ENCODE results near the gene NAA80.

NAA80 gene, protein sequence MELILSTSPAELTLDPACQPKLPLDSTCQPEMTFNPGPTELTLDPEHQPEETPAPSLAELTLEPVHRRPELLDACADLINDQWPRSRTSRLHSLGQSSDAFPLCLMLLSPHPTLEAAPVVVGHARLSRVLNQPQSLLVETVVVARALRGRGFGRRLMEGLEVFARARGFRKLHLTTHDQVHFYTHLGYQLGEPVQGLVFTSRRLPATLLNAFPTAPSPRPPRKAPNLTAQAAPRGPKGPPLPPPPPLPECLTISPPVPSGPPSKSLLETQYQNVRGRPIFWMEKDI

DNA sequence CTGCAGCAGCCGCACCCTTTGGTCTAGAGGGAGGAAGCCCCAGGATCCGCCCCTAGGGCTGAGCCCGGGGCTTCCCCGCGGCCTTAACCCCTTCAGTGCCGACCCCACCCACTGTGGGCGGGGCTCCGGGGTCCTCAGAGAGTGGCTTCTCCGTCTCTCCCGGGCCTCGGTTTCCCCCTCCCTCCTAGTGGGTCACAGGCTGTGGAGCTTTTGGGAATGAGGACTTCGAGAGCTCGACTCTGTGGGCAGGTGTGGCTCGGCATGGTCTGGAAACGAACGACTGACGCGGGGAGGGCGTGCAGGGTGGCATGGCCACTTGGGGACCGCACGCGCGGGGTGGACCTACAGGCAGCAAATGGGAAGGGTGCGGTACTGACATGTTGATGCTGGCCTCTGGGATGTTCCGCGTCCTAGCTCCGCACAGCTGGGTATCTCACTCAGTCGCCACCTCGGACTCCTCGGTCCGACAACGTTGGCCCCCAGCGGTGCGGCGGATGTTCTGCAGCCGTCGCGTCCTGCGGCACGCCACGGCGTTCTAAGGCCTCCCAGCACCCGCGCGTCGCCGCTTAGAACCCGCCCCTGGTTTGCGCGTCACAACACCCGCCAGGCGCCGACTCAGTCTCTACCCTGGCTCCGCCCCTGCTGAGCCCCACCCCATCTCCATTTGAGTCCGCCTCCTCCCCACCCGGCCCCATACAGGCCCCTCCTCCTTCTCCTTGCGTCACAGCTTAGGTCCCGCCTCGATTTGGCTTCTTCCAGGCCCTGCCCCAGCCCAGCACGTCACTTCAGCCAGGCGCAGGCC, at the start of gene NAA80, which contains the start of gene HYAL3:
Gene NAA80, minus strand, starts transcription at position 570 of the 802 bp plus-strand sequence. CDS start 1,942 bp downstream, outside the sequence.
Gene HYAL3, minus strand, starts transcription at position 570 of the 802 bp plus-strand sequence. CDS start 3,803 bp downstream, outside the sequence.
- Histone ChIP-seq H3K27ac (no peak within 1 kb of the TSS; the same call in 1 of the 2 replicates), H3K9me3 (ENCODE audit: low read depth, low read length) (no peaks in the 10 kb centered on the region), H3K4me3 (peak within 1 kb of the TSS; percentile 82), H3K9ac (ENCODE audit: insufficient read length) (peak within 1 kb of the TSS; percentile 72), H3K36me3 (ENCODE audit: insufficient read depth, low read length) (no peaks in the 10 kb centered on the region)
- TF ChIP-seq FOXP2 (optimal IDR thresholded peaks at IDR 0.05; ENCODE audit: control extremely low read depth, extremely low read length, insufficient read depth) = no peak
- TF ChIP-seq POLR2AphosphoS5 (IDR thresholded peaks at IDR 0.05; ENCODE audit: borderline replicate concordance, low read depth, low read length) = peak; percentile 81
- peak; percentile 88 for DNase-seq (ENCODE audit: low read depth, low spot score)

DNA sequence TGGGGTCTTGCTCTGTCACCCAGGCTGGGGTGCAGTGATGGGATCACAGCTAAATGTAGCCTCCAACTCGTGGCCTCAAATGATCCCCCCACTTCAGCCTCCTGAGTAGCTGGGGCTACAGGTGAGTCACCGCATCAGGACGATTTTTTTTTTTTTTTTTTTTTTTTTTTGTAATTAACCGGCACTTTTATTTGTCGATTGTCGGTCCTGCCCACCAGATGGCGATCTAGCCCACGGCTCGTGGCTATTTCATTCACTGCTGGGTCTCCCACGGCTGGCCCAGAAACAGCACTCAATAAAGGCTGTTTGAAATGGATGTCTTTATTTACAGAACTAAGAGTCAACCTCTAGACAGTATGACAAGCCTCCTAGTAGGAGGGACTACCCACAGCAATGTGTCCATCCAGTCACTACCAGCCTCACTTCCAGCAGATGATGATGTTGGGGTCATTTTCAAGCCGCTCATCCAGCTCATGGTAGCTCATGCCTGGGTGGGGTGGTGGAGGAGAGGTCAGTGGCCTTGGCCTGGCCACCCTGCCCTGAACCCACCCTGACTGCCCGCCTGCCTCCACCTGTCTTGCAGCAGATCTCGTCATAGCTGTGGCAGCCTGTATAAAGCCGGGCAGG, 48.1 kb upstream of the NAA80 start:
- no peak overlapping the region for H3K27ac ChIP-seq
- no peak for TF ChIP-seq EZH2 (IDR thresholded peaks at IDR 0.05)
- TF ChIP-seq POLR2AphosphoS5 (IDR thresholded peaks at IDR 0.05; ENCODE audit: borderline replicate concordance, low read depth, low read length) = no peak
- TF ChIP-seq FOXP2 (optimal IDR thresholded peaks at IDR 0.05; ENCODE audit: control extremely low read depth, extremely low read length, insufficient read depth) = no peak

DNA sequence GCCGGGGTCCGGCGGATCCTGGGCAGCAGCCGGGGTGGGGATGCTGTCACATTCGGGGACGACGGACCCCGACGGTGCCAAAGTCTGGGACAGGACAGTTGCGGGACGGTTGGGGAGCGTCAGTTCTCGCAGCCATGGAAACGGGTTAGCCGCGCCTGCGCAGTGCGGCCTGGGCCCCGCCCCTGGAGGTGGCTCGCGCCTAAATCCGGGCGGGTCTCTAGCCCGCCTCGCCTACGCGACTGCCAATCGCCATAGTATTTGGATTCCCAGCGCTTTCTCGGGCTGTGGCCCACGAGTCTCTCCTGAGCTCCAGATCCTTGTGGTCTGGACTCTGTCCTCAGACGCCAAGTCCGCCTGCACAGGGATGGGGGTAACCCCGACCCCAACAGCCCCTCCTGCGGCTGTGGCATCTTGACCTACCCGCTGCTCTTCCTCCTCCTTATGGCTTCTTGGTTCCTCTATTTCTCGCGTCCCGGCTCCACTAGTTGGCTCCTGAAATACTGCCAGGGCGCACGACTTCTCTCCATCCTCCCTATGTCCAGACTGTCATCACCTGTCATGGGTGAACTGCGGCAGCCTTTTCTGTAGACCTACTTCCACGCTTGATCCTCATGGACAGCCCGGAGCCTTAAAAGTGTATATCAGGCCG, 46.5 kb upstream of the NAA80 start, which contains the start of gene ZMYND10:
Gene ZMYND10, minus strand, starts transcription at position 147 of the 649 bp plus-strand sequence. CDS start 153 bp downstream, outside the sequence.
- peak within 1 kb of the TSS; percentile 73 for H3K4me3 ChIP-seq
- no peaks in the 10 kb centered on the region for H3K9me3 ChIP-seq (ENCODE audit: low read depth, low read length)
- peak; percentile 33; the same call in 1 of the 2 replicates for TF ChIP-seq POLR2AphosphoS5 (IDR thresholded peaks at IDR 0.05; ENCODE audit: borderline replicate concordance, low read depth, low read length)
- no peak for TF ChIP-seq FOXP2 (optimal IDR thresholded peaks at IDR 0.05; ENCODE audit: control extremely low read depth, extremely low read length, insufficient read depth)
- no peak for TF ChIP-seq EZH2 (IDR thresholded peaks at IDR 0.05)
- no peak within 1 kb of the TSS for H3K9ac ChIP-seq (ENCODE audit: insufficient read length)
- no peak for DNase-seq (ENCODE audit: low read depth, low spot score)
- H3K36me3 ChIP-seq (ENCODE audit: insufficient read depth, low read length) = no peaks in the 10 kb centered on the region
- no peak within 1 kb of the TSS for H3K27ac ChIP-seq

More for the DNA sequence above, 48.1 kb upstream of the NAA80 start:
- DNase-seq (ENCODE audit: low read depth, low spot score) = no peak
- H3K9ac ChIP-seq (ENCODE audit: insufficient read length) = no peak overlapping the region
- no peaks in the 10 kb centered on the region for H3K36me3 ChIP-seq (ENCODE audit: insufficient read depth, low read length)
- H3K4me3 ChIP-seq = no peak overlapping the region
- no peaks in the 10 kb centered on the region for H3K9me3 ChIP-seq (ENCODE audit: low read depth, low read length)

DNA sequence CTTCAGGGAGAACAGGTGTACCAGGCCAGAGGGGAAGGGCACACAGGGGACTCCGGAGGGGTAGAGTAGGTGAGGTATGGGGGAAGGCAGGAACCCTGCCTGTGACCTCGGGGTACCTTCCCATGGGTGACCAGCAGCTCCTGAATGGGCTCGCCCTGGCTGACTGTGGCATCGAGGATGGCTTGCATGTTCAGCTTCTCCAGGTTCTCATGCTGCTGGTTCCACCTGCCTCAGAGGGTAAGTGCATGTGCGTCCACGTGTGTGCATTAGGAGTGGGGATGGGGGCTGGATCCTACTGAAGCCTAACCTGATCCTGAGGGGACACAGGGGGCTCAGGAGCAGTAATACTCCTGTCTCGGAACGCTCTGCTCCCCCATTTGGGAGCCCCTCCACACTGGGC, 45.8 kb upstream of the NAA80 start:
- TF ChIP-seq FOXP2 (optimal IDR thresholded peaks at IDR 0.05; ENCODE audit: control extremely low read depth, extremely low read length, insufficient read depth) (no peak), EZH2 (IDR thresholded peaks at IDR 0.05) (no peak), POLR2AphosphoS5 (IDR thresholded peaks at IDR 0.05; ENCODE audit: borderline replicate concordance, low read depth, low read length) (no peak)
- Histone ChIP-seq H3K4me3 (peak overlapping the region; percentile 73), H3K9ac (ENCODE audit: insufficient read length) (no peak overlapping the region), H3K36me3 (ENCODE audit: insufficient read depth, low read length) (no peaks in the 10 kb centered on the region), H3K9me3 (ENCODE audit: low read depth, low read length) (no peaks in the 10 kb centered on the region), H3K27ac (no peak overlapping the region)
- no peak for DNase-seq (ENCODE audit: low read depth, low spot score)

DNA sequence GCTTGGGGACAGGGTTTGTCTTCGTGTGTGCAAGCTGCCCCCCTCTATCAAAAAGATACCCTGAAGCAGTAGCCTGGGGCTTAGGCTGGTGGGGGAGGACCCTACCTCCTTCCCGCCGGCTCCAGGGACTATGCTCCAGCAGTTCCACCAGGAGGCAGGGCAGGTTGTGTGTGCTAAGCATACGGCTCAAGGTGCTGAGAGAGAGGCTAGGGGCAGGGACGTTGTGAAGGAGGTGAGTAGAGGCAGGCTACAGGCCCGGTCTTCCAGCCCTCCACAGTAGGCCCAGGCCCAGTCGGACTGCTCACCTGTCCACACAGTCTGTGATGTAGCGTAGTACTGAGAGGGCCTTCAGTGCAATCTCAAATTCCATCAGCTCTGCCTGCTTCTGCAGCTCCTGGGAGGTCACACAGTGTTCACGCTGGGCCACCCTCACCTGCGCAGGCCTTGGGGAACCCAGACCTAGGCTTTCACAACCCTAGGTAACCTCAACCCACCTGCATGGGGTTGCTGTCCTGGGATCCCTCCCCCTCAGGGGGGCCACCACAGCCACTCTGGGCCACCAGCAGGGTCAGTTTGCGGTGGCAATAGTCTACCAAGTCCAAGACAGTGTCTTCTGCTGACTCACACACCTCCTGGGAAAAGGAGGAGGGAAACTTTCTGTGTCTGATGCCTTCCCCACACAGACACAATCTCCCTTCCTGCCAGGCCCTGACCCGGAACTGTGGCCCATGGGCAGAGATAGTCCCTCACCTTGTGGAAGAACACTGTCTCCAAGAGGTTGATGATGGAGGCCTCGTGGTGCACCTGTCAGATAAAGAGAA, 43.8 kb upstream of the NAA80 start:
- Histone ChIP-seq H3K4me3 (no peak overlapping the region), H3K36me3 (ENCODE audit: insufficient read depth, low read length) (no peaks in the 10 kb centered on the region), H3K9ac (ENCODE audit: insufficient read length) (no peak overlapping the region), H3K9me3 (ENCODE audit: low read depth, low read length) (no peaks in the 10 kb centered on the region), H3K27ac (no peak overlapping the region)
- DNase-seq (ENCODE audit: low read depth, low spot score) = no peak
- no peak for TF ChIP-seq EZH2 (IDR thresholded peaks at IDR 0.05)
- TF ChIP-seq POLR2AphosphoS5 (IDR thresholded peaks at IDR 0.05; ENCODE audit: borderline replicate concordance, low read depth, low read length) = no peak
- no peak for TF ChIP-seq FOXP2 (optimal IDR thresholded peaks at IDR 0.05; ENCODE audit: control extremely low read depth, extremely low read length, insufficient read depth)

DNA sequence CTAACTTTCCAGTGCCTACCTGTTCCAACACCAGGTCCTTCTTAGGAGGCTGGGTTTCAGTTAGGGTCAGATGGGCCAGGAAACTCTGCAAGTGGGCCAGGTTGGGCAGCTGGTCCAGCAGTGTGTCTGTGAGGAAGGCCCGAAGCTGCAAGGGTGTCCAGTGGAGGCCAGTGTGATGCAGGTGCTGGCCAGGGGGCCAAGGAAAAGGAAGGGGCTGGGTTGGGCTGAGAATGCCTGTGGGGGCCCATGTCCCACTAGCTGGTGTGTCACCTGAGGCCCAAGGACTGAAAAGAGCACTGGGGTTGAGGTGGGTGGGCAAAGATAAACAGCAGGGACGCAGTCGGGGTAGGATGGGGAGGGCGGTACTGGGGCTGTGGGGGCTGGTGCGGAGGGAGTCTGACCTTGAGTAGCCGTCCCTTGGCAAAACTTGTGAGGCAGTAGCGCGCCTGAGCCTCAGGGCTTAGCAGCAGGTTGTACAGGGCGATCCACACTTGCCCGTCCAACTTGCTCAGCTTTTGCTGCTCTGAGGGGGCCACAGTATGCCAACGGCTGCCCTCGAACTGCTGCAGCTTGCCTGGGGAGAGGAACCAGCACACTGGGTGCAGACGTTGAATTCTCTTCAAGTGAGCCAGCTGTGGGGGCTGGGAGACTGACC, 42.9 kb upstream of the NAA80 start:
- no peak for DNase-seq (ENCODE audit: low read depth, low spot score)
- H3K9ac ChIP-seq (ENCODE audit: insufficient read length) = no peak overlapping the region
- H3K27ac ChIP-seq = no peak overlapping the region
- TF ChIP-seq FOXP2 (optimal IDR thresholded peaks at IDR 0.05; ENCODE audit: control extremely low read depth, extremely low read length, insufficient read depth) = no peak
- no peak for TF ChIP-seq POLR2AphosphoS5 (IDR thresholded peaks at IDR 0.05; ENCODE audit: borderline replicate concordance, low read depth, low read length)
- TF ChIP-seq EZH2 (IDR thresholded peaks at IDR 0.05) = no peak
- H3K36me3 ChIP-seq (ENCODE audit: insufficient read depth, low read length) = no peaks in the 10 kb centered on the region
- no peaks in the 10 kb centered on the region for H3K9me3 ChIP-seq (ENCODE audit: low read depth, low read length)
- no peak overlapping the region for H3K4me3 ChIP-seq

DNA sequence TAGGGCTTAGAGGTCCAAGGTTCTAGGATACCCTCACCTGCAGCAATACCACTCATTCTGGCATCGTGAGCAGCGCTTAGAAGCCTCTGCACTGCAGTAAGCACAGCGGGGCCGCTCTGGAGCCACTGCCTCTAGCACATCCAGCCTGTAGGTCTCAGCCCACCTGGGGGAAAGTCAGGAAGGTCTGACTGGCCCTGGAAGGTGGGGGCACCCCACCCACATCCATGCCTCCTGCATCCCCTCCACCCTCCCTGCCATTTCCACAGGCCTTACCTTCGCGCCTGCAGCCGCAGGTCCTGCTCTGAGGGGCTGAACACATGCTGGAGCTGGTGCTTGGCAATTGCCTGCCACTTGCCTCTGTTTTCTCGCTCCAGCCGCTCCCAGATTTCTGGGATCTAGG, 42.3 kb upstream of the NAA80 start:
- Histone ChIP-seq H3K36me3 (ENCODE audit: insufficient read depth, low read length) (no peaks in the 10 kb centered on the region), H3K27ac (no peak overlapping the region), H3K9me3 (ENCODE audit: low read depth, low read length) (no peaks in the 10 kb centered on the region), H3K4me3 (no peak overlapping the region), H3K9ac (ENCODE audit: insufficient read length) (no peak overlapping the region)
- no peak for DNase-seq (ENCODE audit: low read depth, low spot score)
- TF ChIP-seq FOXP2 (optimal IDR thresholded peaks at IDR 0.05; ENCODE audit: control extremely low read depth, extremely low read length, insufficient read depth) = no peak
- no peak for TF ChIP-seq EZH2 (IDR thresholded peaks at IDR 0.05)
- no peak for TF ChIP-seq POLR2AphosphoS5 (IDR thresholded peaks at IDR 0.05; ENCODE audit: borderline replicate concordance, low read depth, low read length)

Measured in SK-N-MC (cell line).